Activated T-helper 2 cell treated with anti-CD3 and anti-CD28 coated beads, Interferon-gamma antibody, Interleukin-2, Interleukin-4, amounts not matched to agents 10 μg/mL and 5 μg/mL and 100 μg/mL, durations not matched to agents 14 hours and 24 hours and 36 hours (primary cell): ENCODE data around the gene GOLM1. TPM values are rescaled to one million over a fixed set of nuclear protein-coding genes. Genes with fewer than 3 reads are reported as not detected.
A peak's percentile ranks its signal among the peaks of the same experiment; 100 is the strongest.

Experiments used
- DNase-seq: peaks from one replicate; pipeline ENCODE4 v3.0.0; 2021; ENCODE audit warnings: low spot score
- H3K27ac Mint-ChIP-seq: one replicate; pipeline ENCODE4 v1.8.0; 2021; ENCODE audit warnings: mixed read lengths
- H3K27me3 Mint-ChIP-seq: one replicate; pipeline ENCODE4 v1.8.0; 2021; ENCODE audit warnings: low read depth, mixed read lengths
- H3K36me3 Mint-ChIP-seq: one replicate; pipeline ENCODE4 v1.8.0; 2021; ENCODE audit warnings: low read depth, mixed read lengths
- H3K4me1 Mint-ChIP-seq: one replicate; pipeline ENCODE4 v1.8.0; 2021; ENCODE audit warnings: low read depth, mixed read lengths
- H3K4me3 Mint-ChIP-seq: one replicate; pipeline ENCODE4 v1.8.0; 2021; ENCODE audit warnings: low read depth, mild to moderate bottlenecking, moderate library complexity, mixed read lengths
- H3K9me3 Mint-ChIP-seq: one replicate; pipeline ENCODE4 v1.8.0; 2021; ENCODE audit warnings: mixed read lengths
- intact Hi-C: fragments of 100-400 bp; cut with micrococcal nuclease; formaldehyde crosslinking; loops from one replicate; pipeline ENCODE4 v1.15.1; 2023
- total RNA-seq: library from RNA; stranded (reverse); gene quantifications from 2 replicates; pipeline ENCODE4 v1.2.3, GENCODE V29; 2022

The GOLM1 gene
- total RNA-seq, 1 donor from 2014 or later, result 7.9 TPM

DNA sequence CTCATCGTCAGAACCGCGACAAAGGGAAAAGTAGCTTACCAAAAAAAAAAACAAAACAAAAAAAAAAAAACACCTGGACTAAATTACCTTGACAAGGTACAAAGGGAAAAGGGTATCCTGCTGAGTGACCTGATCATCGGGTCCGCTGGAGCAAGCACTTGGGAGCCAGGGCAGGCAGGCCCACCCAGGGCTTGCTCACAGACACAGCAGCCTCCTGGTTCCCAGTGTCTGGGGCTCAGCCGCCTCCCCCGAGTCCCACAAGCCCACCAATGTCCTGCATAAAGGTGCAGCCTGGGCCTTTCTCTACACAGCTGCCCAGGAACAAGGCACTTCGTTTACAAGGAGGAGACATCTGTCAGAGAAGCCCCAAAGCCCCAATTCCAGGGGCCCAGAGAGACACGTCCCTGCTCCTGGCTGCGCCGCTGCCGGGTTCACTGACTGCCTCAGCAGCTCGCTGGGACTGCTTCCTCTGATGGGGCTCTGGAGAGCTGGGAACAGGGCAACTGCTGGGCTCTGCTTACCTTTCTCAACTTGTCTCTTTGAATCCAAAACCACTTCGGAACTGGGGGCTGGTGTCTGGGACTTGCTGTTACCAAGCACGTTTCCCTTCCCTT lies 63.4 kb downstream of the GOLM1 start:
- H3K4me1 Mint-ChIP-seq, result no peaks in the 10 kb centered on the region
- no peak overlapping the region for H3K4me3 Mint-ChIP-seq
- H3K36me3 Mint-ChIP-seq, result peaks cover 3% of the 10 kb centered on the region
- no peaks in the 10 kb centered on the region for H3K9me3 Mint-ChIP-seq
- no peak for DNase-seq
- no peak overlapping the region for H3K27ac Mint-ChIP-seq
- intact Hi-C loops, result no loop called here
- H3K27me3 Mint-ChIP-seq, result no peaks in the 10 kb centered on the region

GRCh38 chr9:86034863-86035734 lies 64.3 kb downstream of the GOLM1 start:
- Mint-ChIP-seq H3K9me3 (no peaks in the 10 kb centered on the region), H3K4me3 (no peak overlapping the region), H3K27me3 (no peaks in the 10 kb centered on the region), H3K36me3 (peaks cover 3% of the 10 kb centered on the region), H3K27ac (no peak overlapping the region), H3K4me1 (no peaks in the 10 kb centered on the region)
- intact Hi-C loops, result no loop called here
- DNase-seq, result no peak

GRCh38 chr9:86027767-86028166 lies 71.6 kb downstream of the GOLM1 start:
- peaks cover 5% of the 10 kb centered on the region for H3K4me1 Mint-ChIP-seq
- no peak overlapping the region for H3K4me3 Mint-ChIP-seq
- no peaks in the 10 kb centered on the region for H3K27me3 Mint-ChIP-seq
- intact Hi-C loops, result no loop called here
- no peak for DNase-seq
- H3K27ac Mint-ChIP-seq, result no peak overlapping the region
- no peaks in the 10 kb centered on the region for H3K9me3 Mint-ChIP-seq
- peaks cover 39% of the 10 kb centered on the region for H3K36me3 Mint-ChIP-seq

DNA sequence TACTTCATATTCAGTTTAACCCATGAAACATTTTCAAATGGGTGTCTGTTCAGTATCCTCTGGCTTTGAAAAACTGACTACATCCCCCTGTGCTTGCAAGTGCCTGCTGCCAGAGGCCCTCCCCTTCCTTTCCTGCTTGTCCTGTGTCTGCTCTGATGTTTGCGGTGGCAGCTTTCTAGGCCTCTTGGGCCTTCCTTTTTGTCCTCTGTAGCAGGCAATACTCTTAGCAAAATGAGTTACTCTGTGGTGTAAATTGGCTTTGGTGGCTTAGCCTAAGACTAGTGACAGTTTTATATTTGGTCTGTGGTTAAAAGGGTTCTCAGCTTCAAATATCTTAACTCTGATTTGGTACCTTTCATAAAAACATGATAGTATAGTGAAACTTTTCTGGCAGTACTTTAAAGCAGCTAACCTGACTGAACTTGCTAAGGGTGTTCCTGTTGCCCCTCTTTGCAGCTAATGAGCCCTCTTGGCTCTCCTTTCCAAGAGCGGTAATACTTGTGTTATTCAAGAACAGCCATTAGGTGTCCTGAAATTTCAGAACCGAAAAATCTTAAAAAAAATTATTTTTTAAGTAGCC lies 76.6 kb downstream of the GOLM1 start:
- Mint-ChIP-seq H3K4me1 (peaks cover 17% of the 10 kb centered on the region), H3K4me3 (no peak overlapping the region), H3K27me3 (no peaks in the 10 kb centered on the region), H3K9me3 (no peaks in the 10 kb centered on the region), H3K36me3 (peaks cover 78% of the 10 kb centered on the region), H3K27ac (peak overlapping the region; percentile 78)
- intact Hi-C loops, result no loop called here
- peak; percentile 19 for DNase-seq

DNA sequence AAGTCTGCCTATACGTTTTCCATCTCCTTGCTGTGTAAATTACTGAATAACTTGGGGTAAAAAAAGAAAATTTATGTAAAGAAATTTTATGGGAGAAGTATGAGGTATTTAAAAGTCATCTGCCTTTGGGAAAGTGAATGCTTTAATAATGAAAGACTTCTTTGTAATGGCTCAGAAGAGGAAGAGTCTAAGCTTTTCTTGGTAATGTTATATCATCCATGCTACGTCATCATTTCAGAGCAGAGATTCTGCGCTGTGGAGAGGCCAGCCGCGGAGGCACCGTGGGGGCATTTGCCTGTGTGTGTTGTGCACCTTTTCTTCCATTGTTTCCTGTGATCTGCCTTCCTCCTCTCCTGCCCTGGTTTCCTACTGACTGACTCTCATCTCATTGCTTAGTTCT lies 78.2 kb downstream of the GOLM1 start:
- no peak overlapping the region for H3K27ac Mint-ChIP-seq
- no peak overlapping the region for H3K4me3 Mint-ChIP-seq
- DNase-seq, result no peak
- H3K27me3 Mint-ChIP-seq, result no peaks in the 10 kb centered on the region
- no peaks in the 10 kb centered on the region for H3K9me3 Mint-ChIP-seq
- peaks cover 82% of the 10 kb centered on the region for H3K36me3 Mint-ChIP-seq
- intact Hi-C loops, result no loop called here
- H3K4me1 Mint-ChIP-seq, result peaks cover 17% of the 10 kb centered on the region

DNA sequence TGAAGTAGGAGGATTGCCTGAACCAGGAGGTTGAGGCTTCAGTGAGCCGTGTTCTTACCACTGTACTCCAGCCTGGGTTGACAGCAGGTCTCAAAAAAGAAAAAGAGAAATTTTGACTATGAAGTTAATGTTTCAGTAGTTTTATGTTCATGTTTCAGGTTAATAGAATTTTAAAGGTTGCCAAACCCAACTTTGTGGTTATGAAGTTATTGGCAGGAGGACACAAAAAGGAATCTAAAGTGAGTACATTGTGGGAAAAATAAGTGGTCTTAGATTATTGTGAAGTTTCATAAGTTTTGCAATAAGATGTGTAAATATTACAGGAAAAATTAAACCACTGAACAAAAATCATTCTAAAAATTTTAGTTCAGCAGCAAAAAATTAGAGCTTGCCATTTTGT lies 78.6 kb downstream of the GOLM1 start:
- H3K4me3 Mint-ChIP-seq, result no peak overlapping the region
- no peaks in the 10 kb centered on the region for H3K27me3 Mint-ChIP-seq
- no peak for DNase-seq
- H3K36me3 Mint-ChIP-seq, result peaks cover 82% of the 10 kb centered on the region
- H3K4me1 Mint-ChIP-seq, result peaks cover 17% of the 10 kb centered on the region
- intact Hi-C loops, result no loop called here
- no peaks in the 10 kb centered on the region for H3K9me3 Mint-ChIP-seq
- no peak overlapping the region for H3K27ac Mint-ChIP-seq

GRCh38 chr9:86009133-86009532 lies 90.2 kb downstream of the GOLM1 start:
- Mint-ChIP-seq H3K9me3 (peaks cover 17% of the 10 kb centered on the region), H3K4me3 (no peak overlapping the region), H3K27me3 (no peaks in the 10 kb centered on the region), H3K27ac (no peak overlapping the region), H3K36me3 (peaks cover 61% of the 10 kb centered on the region), H3K4me1 (peaks cover 4% of the 10 kb centered on the region)
- DNase-seq, result no peak
- intact Hi-C loops, result no loop called here

DNA sequence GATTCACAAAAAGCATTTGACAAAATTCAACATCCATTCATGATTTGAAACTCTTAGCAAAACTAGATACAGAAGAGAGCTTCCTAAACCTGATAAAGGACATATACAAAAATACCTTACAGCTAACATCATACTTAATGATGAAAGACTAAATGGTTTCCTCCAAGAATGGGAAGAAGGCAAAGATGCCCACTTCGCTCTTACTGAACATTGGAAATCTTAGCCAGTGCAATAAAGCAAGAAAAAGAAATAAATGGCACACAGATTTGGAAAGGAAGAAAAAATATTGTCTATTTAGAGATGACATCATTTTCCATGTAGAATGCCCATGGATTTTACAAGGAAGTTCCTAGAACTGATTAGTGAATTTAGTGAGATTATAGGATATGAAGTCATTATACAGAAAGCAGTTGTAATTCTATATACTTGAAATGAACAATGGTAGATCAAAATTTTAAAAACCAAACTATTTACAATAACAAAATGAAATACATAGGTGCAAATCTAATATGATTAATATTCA lies 94.0 kb downstream of the GOLM1 start:
- Mint-ChIP-seq H3K27ac (no peak overlapping the region), H3K4me1 (peaks cover 1% of the 10 kb centered on the region), H3K27me3 (no peaks in the 10 kb centered on the region), H3K9me3 (peaks cover 27% of the 10 kb centered on the region), H3K36me3 (peaks cover 84% of the 10 kb centered on the region), H3K4me3 (no peak overlapping the region)
- intact Hi-C loops, result no loop called here
- no peak for DNase-seq

DNA sequence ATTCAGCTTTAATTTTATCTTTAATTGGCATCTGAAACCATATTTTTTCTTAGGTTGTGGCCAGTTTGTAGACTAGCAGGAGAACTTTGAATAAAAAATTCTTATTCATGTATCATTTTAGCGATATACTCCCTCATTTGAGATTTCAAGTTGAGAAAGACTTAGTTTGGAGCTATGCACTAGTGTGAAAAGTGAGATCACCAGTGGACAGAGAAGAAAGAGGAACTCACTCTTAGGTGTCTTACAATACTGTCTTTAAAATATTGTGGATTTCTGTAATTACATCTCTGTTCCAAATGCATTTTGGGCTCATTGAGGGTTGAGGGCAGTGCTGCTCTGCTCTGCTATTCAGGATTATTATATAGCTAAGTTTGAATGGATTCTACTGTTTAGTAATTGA lies 103.8 kb downstream of the GOLM1 start:
- Mint-ChIP-seq H3K36me3 (peaks cover 67% of the 10 kb centered on the region), H3K4me1 (no peaks in the 10 kb centered on the region), H3K27ac (no peak overlapping the region), H3K27me3 (no peaks in the 10 kb centered on the region), H3K9me3 (no peaks in the 10 kb centered on the region), H3K4me3 (no peak overlapping the region)
- no peak for DNase-seq
- intact Hi-C loops, result no loop called here

GRCh38 chr9:85995097-85995496 lies 104.3 kb downstream of the GOLM1 start:
- Mint-ChIP-seq H3K27me3 (no peaks in the 10 kb centered on the region), H3K36me3 (peaks cover 64% of the 10 kb centered on the region), H3K9me3 (no peaks in the 10 kb centered on the region), H3K4me3 (no peak overlapping the region), H3K4me1 (no peaks in the 10 kb centered on the region), H3K27ac (no peak overlapping the region)
- DNase-seq, result no peak
- intact Hi-C loops, result no loop called here

GRCh38 chr9:85994191-85994590 lies 105.2 kb downstream of the GOLM1 start:
- peaks cover 63% of the 10 kb centered on the region for H3K36me3 Mint-ChIP-seq
- intact Hi-C loops, result no loop called here
- H3K27me3 Mint-ChIP-seq, result no peaks in the 10 kb centered on the region
- no peak for DNase-seq
- H3K4me3 Mint-ChIP-seq, result no peak overlapping the region
- no peak overlapping the region for H3K27ac Mint-ChIP-seq
- no peaks in the 10 kb centered on the region for H3K9me3 Mint-ChIP-seq
- H3K4me1 Mint-ChIP-seq, result no peaks in the 10 kb centered on the region

GRCh38 chr9:85987236-85987635 lies 112.1 kb downstream of the GOLM1 start:
- Mint-ChIP-seq H3K36me3 (peaks cover 74% of the 10 kb centered on the region), H3K27ac (no peak overlapping the region), H3K27me3 (no peaks in the 10 kb centered on the region), H3K9me3 (no peaks in the 10 kb centered on the region), H3K4me3 (no peak overlapping the region), H3K4me1 (no peaks in the 10 kb centered on the region)
- intact Hi-C loops, result no loop called here
- DNase-seq, result no peak

- no peak overlapping the region for H3K4me3 Mint-ChIP-seq
These were observed 114.9 kb downstream of the GOLM1 start for GRCh38 chr9:85984457-85984856.

More at GRCh38 chr9:85984457-85984856, 114.9 kb downstream of the GOLM1 start:
- DNase-seq, result no peak
- no peaks in the 10 kb centered on the region for H3K27me3 Mint-ChIP-seq
- no peak overlapping the region for H3K27ac Mint-ChIP-seq
- peaks cover 79% of the 10 kb centered on the region for H3K36me3 Mint-ChIP-seq
- intact Hi-C loops, result no loop called here
- no peaks in the 10 kb centered on the region for H3K4me1 Mint-ChIP-seq
- H3K9me3 Mint-ChIP-seq, result no peaks in the 10 kb centered on the region
